Measurements from ENCODE around the gene AGPAT2.
"Not testable (repeated sequence)": the region's sequence is repeated elsewhere in the genome, so short reads cannot be mapped to it uniquely, and the experiment has no call there.

Gene AGPAT2

GRCh38 chr9:136643596-136644342 is 43.5 kb downstream of the AGPAT2 start:
- DNase-seq: no peak

DNA sequence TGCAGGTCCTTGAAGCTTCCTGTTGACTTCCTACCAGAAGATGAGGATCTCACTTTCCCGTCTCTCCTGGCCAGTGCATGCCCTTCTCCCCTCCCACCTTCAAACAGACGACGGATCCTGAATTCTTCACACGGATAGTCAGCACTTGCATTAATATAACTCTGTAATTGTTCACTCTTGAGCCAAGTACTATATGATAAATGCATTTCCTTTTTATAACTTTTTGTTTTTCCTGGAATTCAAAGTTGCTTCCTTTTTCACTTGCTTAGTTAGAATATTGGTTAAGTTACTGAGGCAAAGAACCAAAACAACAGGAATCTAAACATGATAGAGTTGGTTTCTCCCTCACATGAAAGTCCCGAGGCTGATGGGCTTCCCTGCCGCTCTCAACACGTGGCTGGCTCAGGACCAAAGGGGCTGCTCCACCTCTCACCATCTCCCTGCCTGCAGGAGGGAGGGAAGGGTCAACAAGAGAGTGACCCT is 44.8 kb downstream of the AGPAT2 start:
- DNase-seq: no peak

GRCh38 chr9:136640171-136641111 is 46.8 kb downstream of the AGPAT2 start:
- no peak for DNase-seq

DNA sequence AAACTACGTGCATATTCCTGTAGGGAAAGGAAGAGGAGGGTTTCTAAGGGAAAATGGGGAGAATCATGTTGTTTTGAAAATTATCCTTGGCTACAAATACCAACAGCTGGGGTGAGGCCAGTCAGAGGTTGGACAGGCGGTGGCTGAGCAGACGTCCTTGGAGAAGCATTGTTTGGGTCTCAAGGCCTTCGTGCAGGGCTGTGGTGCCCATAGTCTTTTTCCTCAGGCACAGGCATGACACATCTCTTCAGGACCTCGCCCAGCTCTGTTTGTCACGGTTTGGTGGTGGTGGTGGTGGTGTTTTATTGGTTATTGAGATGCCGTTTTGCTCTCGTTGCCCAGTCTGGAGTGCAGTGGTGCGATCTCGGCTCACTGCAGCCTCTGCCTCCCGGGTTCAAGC is 52.4 kb downstream of the AGPAT2 start:
- DNase-seq: no peak

DNA sequence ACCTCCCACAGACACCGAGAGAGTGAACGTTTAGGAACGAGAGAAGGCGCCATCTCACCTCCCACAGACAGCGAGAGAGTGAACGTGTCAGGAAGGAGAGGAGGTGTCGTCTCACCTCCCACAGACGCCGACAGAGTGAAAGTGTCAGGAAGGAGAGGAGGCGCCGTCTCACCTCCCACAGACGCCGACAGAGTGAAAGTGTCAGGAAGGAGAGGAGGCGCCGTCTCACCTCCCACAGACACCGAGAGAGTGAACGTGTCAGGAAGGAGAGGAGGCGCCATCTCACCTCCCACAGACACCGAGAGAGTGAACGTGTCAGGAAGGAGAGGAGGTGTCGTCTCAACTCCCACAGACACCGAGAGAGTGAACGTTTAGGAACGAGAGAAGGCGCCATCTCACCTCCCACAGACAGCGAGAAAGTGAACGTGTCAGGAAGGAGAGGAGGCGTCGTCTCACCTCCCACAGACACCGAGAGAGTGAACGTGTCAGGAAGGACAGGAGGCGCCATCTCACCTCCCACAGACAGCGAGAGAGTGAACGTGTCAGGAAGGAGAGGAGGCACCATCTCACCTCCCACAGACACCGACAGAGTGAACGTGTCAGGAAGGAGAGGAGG is 54.7 kb downstream of the AGPAT2 start:
- DNase-seq: not testable (repeated sequence)

- not testable (repeated sequence) for DNase-seq
Measured at GRCh38 chr9:136632072-136632471, 55.2 kb downstream of the AGPAT2 start.

DNA sequence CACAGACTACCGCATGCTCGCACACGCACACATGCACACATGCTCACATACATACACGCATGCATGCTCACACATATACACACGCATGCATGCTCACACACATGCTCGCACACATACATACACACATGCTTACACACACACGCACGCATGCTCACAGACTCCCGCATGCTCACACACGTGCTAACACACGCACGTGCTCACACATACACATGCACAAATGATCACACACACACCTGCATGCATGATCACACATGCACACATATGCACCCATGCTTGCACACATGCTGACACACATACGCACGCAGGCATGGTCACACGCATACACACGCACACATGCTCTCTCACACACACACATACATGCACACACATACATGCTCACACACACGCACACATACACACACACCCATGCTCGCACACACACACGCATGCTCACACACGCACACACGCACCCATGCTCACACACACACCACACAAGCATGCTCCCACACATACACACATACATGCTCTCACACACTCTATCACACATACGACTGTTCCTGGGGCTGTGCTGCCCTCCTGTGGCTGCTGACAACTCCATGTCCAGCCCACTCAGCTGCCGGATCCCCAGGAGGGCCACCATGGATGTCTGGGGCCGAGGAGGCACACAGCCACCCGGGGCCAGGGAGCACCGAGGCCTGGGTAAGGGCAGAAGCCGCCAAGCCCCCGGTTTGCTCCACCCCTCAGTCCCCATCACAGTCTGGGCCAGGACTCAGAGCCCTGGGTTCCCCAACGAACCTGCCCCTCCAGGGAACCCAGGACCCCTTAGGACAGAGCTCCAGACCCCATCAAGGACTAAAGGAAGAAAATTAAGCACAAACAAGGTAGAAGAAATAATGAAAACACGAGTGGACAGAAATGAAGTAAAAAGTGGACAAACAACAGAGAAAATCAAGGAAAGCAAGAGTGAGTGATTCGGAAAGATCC is 55.9 kb downstream of the AGPAT2 start:
- peak; percentile 83 to 86 for DNase-seq

DNA sequence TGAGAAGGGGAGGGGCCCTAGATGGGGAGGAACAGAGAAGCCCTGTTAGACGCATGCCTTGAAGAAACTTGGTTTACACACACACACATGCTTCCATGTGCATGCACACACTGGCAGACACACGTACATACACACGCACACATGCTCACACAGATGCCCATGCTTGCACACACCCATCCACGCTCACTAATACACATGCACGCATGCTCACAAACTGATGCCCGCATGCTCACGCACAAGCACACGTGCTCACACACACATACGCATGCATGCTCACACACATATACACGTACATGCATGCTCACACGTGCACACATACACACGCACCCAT is 56.6 kb downstream of the AGPAT2 start:
- DNase-seq: no peak

DNA sequence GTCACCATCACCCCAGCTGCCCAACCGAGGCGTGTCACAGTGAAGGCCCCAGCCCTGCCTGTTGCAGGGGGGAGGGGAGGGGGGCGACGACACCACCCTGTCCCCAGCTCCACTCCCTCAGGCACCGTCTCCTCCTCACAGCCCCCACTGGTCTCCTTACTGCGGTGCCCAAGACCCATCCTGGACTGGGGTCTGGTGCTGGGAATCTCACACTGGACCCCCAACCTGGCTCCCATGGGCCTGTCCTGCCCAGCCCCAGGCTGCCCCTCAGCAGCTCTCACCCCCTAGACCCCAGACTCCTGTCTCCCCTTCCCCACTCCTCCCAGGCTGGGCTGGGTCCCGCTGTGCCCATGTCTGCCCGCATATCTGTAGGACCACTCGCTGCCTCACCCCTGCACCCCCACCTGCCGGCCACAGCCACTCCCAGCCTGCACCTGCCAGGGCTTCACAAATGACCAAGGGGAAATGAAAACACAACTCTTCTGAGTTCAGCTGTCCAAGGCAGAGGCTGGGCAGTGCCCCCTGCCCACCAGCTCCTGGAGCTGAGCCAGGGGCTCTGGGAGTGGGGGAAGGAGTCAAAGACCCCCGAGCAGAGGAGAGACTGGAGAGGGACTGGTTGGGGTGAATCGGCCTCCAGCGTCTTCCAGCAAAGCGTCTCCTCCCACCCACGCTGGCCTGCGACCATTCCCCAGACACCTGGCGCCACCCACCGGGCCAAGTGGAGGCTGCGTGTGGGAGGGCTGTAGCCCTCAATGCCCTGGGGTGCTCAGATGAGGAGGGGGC is 57.2 kb downstream of the AGPAT2 start:
- peak; percentile 74 to 77 for DNase-seq

DNA sequence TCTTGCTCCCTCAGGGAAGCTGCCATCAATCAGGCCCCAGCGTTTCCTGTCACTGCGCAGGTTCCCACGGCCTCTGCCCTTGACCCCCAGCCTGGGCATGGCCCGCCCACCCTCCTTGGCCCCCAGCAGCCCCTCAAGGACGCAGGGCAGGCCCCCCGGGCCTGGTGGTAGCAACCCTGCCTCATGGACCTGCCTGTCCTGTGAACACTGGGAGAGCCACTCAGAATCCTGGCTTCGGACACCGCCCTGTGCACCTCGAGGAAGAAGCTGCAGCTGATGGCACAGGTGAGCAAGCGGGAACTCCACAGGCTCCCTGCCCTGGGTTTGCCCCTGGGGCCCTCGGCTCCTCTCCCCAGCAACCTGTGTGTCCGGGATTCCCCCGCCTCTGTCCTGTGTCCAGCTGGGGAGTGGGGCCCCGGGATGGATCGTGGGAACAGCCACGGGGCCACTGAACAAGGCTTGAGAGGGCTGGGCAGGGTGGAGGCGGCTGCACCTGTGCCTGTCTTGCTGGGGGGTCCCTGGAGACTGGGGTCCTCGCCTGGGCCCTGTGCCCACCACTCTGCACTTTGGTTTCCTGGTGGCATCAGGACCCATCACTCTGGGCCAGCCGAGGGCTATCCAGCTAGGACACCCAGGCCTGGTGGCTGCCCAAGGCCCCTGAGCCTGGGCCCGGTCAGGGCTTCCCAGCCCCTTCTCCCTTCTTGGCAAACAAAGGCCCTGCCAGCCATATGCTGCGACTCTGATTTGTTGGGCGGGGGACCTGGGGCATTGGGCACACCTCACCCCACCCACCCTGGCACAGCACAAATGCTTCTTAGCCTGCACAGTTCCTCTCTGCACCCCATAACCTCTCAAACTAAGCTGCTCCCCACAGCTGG is 58.0 kb downstream of the AGPAT2 start:
- DNase-seq: no peak

GRCh38 chr9:136628268-136628667 is 59.0 kb downstream of the AGPAT2 start:
- DNase-seq: no peak

DNA sequence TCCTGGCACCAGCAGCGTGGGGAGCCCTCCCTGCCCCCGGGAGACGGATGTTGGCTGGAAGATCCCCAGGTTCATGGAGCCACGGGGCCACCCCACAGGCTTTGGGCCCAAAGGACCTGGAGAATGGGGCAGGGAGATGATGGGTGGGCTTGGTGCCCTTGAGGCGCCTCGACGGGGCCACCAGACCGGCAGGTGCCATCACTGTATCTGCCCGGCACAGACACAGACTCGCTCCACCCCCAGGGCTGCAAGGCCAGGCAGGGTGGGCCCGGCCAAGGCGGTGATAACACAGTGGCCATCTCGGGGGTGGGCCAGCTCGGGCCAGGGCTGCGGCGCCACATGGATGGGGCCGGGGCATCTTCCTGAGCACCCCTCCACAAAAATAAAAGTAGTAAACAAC is 59.6 kb downstream of the AGPAT2 start:
- DNase-seq: no peak

DNA sequence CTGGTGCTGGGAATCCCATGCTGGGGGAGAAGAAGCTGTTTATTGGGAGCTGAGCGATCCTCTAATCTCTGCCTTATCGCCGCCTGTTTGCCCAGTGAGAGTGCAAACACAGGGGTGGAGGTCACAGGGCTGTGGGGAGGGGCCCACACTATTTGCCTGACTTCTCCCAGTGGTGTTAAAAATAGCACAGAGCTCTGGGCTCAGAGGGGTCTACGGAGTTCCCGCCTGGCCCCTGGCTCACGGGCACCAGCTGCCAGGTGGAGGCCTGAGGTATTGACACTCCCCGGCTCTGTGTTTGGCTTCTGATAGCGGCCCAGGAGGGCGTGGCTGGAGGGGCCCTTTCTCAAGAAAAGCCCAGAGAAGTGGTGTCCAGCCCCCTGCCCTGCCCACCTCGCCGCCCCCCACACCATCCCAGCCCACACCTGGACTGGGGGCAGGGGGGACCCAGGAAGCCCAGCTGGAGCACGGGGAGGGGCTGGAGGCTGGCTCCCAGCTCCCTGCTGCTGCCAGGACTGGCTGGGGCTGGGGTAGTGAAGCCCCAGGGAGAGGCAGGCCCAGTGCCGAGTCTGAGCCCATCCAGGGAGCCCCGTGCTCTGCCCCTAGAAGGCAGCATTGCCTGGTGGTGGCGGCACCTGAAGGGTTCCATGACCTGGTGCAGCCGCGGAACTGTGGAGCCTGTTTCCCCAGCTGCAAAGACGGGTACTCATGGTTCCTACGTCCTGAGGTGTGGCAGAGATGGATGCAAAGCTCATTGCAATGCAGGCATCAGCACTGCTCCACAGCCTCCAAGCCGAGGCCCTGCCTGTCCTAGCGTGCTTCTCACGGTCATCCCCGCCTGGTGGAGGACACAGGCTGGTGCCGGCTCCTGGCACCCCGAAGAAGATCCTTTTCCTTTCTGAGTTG is 60.3 kb downstream of the AGPAT2 start:
- no peak for DNase-seq

DNA sequence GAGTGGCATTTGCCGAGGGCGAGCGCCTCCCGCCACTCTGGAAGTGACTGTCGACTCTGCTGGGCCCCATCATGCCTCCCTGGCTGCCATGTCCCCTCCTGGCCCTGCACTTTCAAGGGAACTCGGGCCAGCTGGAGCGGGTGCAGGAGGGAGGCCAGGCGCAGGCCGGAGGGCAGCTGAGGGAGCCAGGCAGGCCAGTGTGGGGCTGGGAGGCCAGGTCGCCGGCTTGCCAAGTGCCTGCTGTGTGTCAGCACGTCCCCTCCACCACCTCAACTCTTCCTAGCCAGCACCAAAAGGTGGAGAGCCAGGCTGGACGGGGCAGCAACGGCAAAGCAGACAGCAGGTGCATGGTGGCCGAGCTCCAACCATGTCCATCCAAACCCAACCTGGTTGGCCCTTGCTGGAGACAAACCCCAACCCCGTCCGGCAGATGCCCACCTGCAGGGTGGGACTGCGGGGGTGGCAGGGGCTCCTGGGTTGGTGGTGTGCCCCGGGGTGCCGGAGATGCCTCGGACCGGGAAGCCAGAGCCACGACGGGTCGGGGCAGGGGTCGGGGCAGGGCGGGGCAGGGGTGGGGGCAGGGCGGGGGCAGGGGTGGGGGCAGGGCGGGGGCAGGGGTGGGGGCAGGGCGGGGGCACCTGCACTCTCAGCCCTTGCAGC is 61.1 kb downstream of the AGPAT2 start:
- no peak for DNase-seq

- DNase-seq: no peak
Measured at GRCh38 chr9:136625101-136626065, 61.9 kb downstream of the AGPAT2 start.

- no peak for DNase-seq
Measured at GRCh38 chr9:136624184-136624951, 62.9 kb downstream of the AGPAT2 start.

- no peak for DNase-seq
Measured at GRCh38 chr9:136623842-136624183, 63.4 kb downstream of the AGPAT2 start.
